ENCODE results near the gene RC3H1. TPM values are rescaled to one million over a fixed set of nuclear protein-coding genes. Genes with fewer than 3 reads are reported as not detected.

The RC3H1 gene, protein sequence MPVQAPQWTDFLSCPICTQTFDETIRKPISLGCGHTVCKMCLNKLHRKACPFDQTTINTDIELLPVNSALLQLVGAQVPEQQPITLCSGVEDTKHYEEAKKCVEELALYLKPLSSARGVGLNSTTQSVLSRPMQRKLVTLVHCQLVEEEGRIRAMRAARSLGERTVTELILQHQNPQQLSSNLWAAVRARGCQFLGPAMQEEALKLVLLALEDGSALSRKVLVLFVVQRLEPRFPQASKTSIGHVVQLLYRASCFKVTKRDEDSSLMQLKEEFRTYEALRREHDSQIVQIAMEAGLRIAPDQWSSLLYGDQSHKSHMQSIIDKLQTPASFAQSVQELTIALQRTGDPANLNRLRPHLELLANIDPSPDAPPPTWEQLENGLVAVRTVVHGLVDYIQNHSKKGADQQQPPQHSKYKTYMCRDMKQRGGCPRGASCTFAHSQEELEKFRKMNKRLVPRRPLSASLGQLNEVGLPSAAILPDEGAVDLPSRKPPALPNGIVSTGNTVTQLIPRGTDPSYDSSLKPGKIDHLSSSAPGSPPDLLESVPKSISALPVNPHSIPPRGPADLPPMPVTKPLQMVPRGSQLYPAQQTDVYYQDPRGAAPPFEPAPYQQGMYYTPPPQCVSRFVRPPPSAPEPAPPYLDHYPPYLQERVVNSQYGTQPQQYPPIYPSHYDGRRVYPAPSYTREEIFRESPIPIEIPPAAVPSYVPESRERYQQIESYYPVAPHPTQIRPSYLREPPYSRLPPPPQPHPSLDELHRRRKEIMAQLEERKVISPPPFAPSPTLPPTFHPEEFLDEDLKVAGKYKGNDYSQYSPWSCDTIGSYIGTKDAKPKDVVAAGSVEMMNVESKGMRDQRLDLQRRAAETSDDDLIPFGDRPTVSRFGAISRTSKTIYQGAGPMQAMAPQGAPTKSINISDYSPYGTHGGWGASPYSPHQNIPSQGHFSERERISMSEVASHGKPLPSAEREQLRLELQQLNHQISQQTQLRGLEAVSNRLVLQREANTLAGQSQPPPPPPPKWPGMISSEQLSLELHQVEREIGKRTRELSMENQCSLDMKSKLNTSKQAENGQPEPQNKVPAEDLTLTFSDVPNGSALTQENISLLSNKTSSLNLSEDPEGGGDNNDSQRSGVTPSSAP
- 79.1 and 81.8 TPM in 2 replicates for total RNA-seq (2013; cell fraction: nucleolus; rRNA removed)
- 22.5 and 25.0 TPM in 2 replicates for total RNA-seq (2014; rRNA removed)
- total RNA-seq (2014; rRNA removed; fragmentation: Illumina TruSeq; extraction: Trizol), result 30.9 and 34.7 TPM in 2 replicates
- total RNA-seq (2021), result 31.9 and 33.9 TPM in 2 replicates
- polyA plus RNA-seq (2011; ENCODE audit: low read depth), result 6.3 TPM
- 18.2 and 19.3 TPM in 2 replicates for polyA plus RNA-seq (2011; rRNA removed)
- polyA plus RNA-seq (2011; cell fraction: cytosol; rRNA removed), result 10.6 and 12.0 TPM in 2 replicates
- polyA plus RNA-seq (2011; cell fraction: nucleus; rRNA removed), result 11.7 and 13.3 TPM in 2 replicates
- 5.4 and 5.5 TPM in 2 replicates for polyA plus RNA-seq (2012)
- polyA plus RNA-seq (2014; fragmentation: Illumina TruSeq; extraction: Trizol), result 9.9 and 11.7 TPM in 2 replicates
- 1 to 10 TPM; 1.4 to 3.2 TPM for polyA plus RNA-seq (2014; fragmentation: Nextera tagmentation; extraction: Ambion mirVana)
- polyA plus RNA-seq (2014; rRNA removed), result 7.9 and 10.1 TPM in 2 replicates
- polyA plus RNA-seq (2016; fragmentation: Nextera tagmentation; extraction: Ambion mirVana), result 10 to 100 TPM; 11.7 to 12.0 TPM
- 81.1 and 96.3 TPM in 2 replicates for polyA minus RNA-seq (2011; rRNA and poly(A)+ RNA removed)
- polyA minus RNA-seq (2011; cell fraction: cytosol; rRNA and poly(A)+ RNA removed), result 26.2 and 32.3 TPM in 2 replicates
- 25.9 and 44.9 TPM in 2 replicates for polyA minus RNA-seq (2011; cell fraction: nucleus; rRNA and poly(A)+ RNA removed)
- Bru-seq, nascent RNA, result percentile 89 among the genes with signal in this experiment
- BruChase-seq, experiment 1, labeled RNA remaining after a 6-hour chase, result percentile 93 among the genes with signal in this experiment
- BruChase-seq, experiment 2, labeled RNA remaining after a 2-hour chase, result percentile 95 among the genes with signal in this experiment
- long read RNA-seq, experiment 1, partial matches to known transcripts, result 0 of 4 reads
- long read RNA-seq, experiment 1, other reads (novel, unspliced or antisense), result 4 of 4 reads
- long read RNA-seq, experiment 2, partial matches to known transcripts, result 0 of 7 reads
- long read RNA-seq, experiment 2, other reads (novel, unspliced or antisense), result 7 of 7 reads

DNA sequence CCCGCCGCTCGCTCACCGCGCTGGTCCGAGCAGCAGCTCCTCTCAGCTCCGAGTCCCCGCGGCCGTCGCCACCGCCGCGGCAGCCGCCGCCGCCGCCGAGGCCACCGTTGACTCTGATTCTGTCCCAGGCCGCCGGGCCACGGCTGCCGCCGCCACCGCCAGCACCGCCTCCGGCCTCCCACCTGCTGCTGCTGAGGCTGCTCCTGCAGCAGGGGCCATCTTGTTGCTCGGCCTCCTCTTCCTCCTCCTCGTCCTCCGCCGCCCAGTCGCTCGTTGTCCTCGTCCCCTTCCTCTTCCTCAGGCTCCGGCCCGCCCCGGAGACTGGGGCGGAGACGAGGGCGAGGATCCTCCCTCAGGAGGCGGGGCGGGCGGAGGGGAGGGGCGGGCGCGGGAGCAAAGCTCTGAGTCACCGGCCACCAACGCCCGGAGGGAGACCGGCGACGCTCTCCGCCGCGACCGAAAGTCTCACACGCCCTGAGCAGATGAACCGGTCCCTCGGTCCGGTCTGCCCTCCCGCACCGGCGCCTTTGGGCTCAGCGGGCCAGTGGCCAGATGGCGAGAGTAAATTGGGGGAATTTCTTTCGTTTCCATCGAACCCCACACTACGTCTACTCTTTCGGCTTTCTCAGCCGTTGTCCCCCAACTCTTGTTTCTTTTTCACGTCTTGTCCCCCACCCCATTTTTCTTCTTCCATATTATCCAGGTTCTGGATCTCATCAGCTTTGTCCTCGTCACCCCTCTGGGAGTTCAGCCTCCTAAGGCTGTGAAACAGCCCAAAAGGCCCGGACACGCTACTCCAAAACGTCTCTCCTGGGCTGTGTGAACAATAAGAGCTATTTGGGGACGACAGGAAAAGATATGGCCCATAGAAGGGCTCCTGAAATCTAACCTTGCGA is at the start of gene RC3H1:
TSS of gene RC3H1 (minus strand) at position 278 of the 896 bp plus-strand sequence. CDS start 29,372 bp downstream, outside the sequence.
- ChIA-PET CTCF (interaction anchor here (0.5 to 1.0 kb wide), 3 partner anchors 24 to 1124 kb away, joined by 3 to 4 read pairs (median 3); no protein-coding TSS in a partner anchor), RAD21 (ENCODE audit: unreplicated experiment) (interaction anchor here (0.9 to 1.2 kb wide), 2 partner anchors 17 to 22 kb away, joined by 3 to 7 read pairs; no protein-coding TSS in a partner anchor), SMC1A (ENCODE audit: uncharacterized antibody, unreplicated experiment) (interaction anchor here (0.9 to 1.3 kb wide), 2 partner anchors 17 to 35 kb away, joined by 4 read pairs; no protein-coding TSS in a partner anchor), POLR2A (interaction anchor here (1.0 to 2.6 kb wide), 4 partner anchors 14 to 308 kb away, joined by 3 to 16 read pairs (median 4); partner anchors contain the start of gene KLHL20)
- WGBS (ENCODE audit: insufficient coverage, insufficient replicate concordance, low lambda C conversion rate, missing lambda C conversion rate), result under 1% methylated on average over 64 of the region's 78 CpGs
- Histone ChIP-seq H3K4me1 (ENCODE audit: control insufficient read depth, insufficient read depth, low read length) (peaks cover 5% of the 10 kb centered on the region), H3K27ac (ENCODE audit: control insufficient read depth, insufficient read depth) (peak within 1 kb of the TSS; percentile 88), H3K79me2 (ENCODE audit: control insufficient read depth, insufficient read depth, low read length) (peaks cover 50% of the 10 kb centered on the region), H3K9ac (ENCODE audit: control insufficient read depth, insufficient read depth, low read length) (peak within 1 kb of the TSS; percentile 91), H2AFZ (ENCODE audit: control insufficient read depth, low read depth, low read length) (peak within 1 kb of the TSS; percentile 95), H4K20me1 (ENCODE audit: control insufficient read depth, insufficient read depth) (peaks cover 5% of the 10 kb centered on the region; the same call in 1 of the 2 replicates), H3K4me3 (peak within 1 kb of the TSS; percentile 99), H3K36me3 (ENCODE audit: control insufficient read depth in 2 of 2, insufficient read depth in 2 of 2, low read length in 1 of 2) (no peaks in the 10 kb centered on the region; a peak in 1 of 4 replicates), H3K27me3 (replicated peaks in 1 of 2; ENCODE audit: control insufficient read depth in 2 of 2, insufficient read depth in 2 of 2, low read length in 1 of 2) (no peaks in the 10 kb centered on the region), H3K9me3 (replicated peaks; ENCODE audit: control insufficient read depth, insufficient read depth, low read length) (no peaks in the 10 kb centered on the region), H3K4me2 (ENCODE audit: control insufficient read depth, insufficient read depth) (peak within 1 kb of the TSS; percentile 92)
- intact Hi-C loops (cut with micrococcal nuclease; ENCODE audit: unreplicated experiment), result loop anchor here (5.0 kb wide), 3 partner anchors 50 to 155 kb away; partner anchors contain the start of genes GAS5, RABGAP1L and ZBTB37
- FAIRE-seq (peak; percentile 83), ATAC-seq (peak; percentile 90), DNase-seq (ENCODE audit: low read depth, low spot score) (peak; percentile 53)
- in situ Hi-C loops (cut with MboI), result no loop called here
- BruUV-seq (replicated peaks), result TSS peak; percentile 93
- TF ChIP-seq, protein P1, sequence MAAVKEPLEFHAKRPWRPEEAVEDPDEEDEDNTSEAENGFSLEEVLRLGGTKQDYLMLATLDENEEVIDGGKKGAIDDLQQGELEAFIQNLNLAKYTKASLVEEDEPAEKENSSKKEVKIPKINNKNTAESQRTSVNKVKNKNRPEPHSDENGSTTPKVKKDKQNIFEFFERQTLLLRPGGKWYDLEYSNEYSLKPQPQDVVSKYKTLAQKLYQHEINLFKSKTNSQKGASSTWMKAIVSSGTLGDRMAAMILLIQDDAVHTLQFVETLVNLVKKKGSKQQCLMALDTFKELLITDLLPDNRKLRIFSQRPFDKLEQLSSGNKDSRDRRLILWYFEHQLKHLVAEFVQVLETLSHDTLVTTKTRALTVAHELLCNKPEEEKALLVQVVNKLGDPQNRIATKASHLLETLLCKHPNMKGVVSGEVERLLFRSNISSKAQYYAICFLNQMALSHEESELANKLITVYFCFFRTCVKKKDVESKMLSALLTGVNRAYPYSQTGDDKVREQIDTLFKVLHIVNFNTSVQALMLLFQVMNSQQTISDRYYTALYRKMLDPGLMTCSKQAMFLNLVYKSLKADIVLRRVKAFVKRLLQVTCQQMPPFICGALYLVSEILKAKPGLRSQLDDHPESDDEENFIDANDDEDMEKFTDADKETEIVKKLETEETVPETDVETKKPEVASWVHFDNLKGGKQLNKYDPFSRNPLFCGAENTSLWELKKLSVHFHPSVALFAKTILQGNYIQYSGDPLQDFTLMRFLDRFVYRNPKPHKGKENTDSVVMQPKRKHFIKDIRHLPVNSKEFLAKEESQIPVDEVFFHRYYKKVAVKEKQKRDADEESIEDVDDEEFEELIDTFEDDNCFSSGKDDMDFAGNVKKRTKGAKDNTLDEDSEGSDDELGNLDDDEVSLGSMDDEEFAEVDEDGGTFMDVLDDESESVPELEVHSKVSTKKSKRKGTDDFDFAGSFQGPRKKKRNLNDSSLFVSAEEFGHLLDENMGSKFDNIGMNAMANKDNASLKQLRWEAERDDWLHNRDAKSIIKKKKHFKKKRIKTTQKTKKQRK (IDR thresholded peaks at IDR 0.05; ENCODE audit: low read depth, low read length), result no peak
- TF ChIP-seq, protein P2, sequence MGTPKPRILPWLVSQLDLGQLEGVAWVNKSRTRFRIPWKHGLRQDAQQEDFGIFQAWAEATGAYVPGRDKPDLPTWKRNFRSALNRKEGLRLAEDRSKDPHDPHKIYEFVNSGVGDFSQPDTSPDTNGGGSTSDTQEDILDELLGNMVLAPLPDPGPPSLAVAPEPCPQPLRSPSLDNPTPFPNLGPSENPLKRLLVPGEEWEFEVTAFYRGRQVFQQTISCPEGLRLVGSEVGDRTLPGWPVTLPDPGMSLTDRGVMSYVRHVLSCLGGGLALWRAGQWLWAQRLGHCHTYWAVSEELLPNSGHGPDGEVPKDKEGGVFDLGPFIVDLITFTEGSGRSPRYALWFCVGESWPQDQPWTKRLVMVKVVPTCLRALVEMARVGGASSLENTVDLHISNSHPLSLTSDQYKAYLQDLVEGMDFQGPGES (IDR thresholded peaks at IDR 0.05), result no peak
- no peak for TF ChIP-seq CEBPB (IDR thresholded peaks at IDR 0.05; ENCODE audit: borderline replicate concordance in 1 of 2, low read depth in 2 of 2, low read length in 2 of 2)
- TF ChIP-seq JUNB (IDR thresholded peaks at IDR 0.05), result no peak
